Measurements from ENCODE around the gene MCRIP2.

DNA sequence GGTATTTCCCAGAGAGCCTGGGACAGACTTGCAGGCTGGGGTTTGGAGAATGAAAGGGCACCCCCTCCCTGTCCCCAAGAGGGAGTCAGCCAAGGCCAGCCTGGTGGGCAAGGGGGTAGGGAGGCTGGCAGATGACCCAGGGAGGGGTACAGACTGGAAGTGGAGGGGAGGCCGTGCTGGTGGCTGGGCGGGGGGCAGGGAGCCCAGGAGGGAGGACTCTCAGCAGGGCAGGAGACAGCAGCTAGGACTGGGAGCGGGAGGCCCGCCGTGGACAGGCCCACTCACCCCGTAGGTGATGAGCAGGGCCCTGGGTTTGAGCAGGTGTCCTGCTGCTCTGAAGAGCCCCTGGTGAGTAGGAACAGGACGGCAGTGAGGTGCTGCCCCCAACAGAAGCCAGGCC lies 6.6 kb upstream of the MCRIP2 start:
- TF ChIP-seq, protein P1, sequence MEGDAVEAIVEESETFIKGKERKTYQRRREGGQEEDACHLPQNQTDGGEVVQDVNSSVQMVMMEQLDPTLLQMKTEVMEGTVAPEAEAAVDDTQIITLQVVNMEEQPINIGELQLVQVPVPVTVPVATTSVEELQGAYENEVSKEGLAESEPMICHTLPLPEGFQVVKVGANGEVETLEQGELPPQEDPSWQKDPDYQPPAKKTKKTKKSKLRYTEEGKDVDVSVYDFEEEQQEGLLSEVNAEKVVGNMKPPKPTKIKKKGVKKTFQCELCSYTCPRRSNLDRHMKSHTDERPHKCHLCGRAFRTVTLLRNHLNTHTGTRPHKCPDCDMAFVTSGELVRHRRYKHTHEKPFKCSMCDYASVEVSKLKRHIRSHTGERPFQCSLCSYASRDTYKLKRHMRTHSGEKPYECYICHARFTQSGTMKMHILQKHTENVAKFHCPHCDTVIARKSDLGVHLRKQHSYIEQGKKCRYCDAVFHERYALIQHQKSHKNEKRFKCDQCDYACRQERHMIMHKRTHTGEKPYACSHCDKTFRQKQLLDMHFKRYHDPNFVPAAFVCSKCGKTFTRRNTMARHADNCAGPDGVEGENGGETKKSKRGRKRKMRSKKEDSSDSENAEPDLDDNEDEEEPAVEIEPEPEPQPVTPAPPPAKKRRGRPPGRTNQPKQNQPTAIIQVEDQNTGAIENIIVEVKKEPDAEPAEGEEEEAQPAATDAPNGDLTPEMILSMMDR (IDR thresholded peaks at IDR 0.05; ENCODE audit: low read depth, low read length, missing input control): no peak
- no peak for TF ChIP-seq SP1 (IDR thresholded peaks at IDR 0.05)
- TF ChIP-seq, protein P2, sequence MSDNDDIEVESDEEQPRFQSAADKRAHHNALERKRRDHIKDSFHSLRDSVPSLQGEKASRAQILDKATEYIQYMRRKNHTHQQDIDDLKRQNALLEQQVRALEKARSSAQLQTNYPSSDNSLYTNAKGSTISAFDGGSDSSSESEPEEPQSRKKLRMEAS (IDR thresholded peaks at IDR 0.05): no peak
- TF ChIP-seq JUND (IDR thresholded peaks at IDR 0.05): no peak
- TF ChIP-seq, protein P3, sequence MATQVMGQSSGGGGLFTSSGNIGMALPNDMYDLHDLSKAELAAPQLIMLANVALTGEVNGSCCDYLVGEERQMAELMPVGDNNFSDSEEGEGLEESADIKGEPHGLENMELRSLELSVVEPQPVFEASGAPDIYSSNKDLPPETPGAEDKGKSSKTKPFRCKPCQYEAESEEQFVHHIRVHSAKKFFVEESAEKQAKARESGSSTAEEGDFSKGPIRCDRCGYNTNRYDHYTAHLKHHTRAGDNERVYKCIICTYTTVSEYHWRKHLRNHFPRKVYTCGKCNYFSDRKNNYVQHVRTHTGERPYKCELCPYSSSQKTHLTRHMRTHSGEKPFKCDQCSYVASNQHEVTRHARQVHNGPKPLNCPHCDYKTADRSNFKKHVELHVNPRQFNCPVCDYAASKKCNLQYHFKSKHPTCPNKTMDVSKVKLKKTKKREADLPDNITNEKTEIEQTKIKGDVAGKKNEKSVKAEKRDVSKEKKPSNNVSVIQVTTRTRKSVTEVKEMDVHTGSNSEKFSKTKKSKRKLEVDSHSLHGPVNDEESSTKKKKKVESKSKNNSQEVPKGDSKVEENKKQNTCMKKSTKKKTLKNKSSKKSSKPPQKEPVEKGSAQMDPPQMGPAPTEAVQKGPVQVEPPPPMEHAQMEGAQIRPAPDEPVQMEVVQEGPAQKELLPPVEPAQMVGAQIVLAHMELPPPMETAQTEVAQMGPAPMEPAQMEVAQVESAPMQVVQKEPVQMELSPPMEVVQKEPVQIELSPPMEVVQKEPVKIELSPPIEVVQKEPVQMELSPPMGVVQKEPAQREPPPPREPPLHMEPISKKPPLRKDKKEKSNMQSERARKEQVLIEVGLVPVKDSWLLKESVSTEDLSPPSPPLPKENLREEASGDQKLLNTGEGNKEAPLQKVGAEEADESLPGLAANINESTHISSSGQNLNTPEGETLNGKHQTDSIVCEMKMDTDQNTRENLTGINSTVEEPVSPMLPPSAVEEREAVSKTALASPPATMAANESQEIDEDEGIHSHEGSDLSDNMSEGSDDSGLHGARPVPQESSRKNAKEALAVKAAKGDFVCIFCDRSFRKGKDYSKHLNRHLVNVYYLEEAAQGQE (IDR thresholded peaks at IDR 0.05): no peak
- TF ChIP-seq TAF1 (conservative IDR thresholded peaks at IDR 0.05): no peak
- TF ChIP-seq FOXA2 (IDR thresholded peaks at IDR 0.05): no peak
- TF ChIP-seq, protein P4, sequence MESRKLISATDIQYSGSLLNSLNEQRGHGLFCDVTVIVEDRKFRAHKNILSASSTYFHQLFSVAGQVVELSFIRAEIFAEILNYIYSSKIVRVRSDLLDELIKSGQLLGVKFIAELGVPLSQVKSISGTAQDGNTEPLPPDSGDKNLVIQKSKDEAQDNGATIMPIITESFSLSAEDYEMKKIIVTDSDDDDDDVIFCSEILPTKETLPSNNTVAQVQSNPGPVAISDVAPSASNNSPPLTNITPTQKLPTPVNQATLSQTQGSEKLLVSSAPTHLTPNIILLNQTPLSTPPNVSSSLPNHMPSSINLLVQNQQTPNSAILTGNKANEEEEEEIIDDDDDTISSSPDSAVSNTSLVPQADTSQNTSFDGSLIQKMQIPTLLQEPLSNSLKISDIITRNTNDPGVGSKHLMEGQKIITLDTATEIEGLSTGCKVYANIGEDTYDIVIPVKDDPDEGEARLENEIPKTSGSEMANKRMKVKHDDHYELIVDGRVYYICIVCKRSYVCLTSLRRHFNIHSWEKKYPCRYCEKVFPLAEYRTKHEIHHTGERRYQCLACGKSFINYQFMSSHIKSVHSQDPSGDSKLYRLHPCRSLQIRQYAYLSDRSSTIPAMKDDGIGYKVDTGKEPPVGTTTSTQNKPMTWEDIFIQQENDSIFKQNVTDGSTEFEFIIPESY (IDR thresholded peaks at IDR 0.05): no peak
- TF ChIP-seq YY1 (IDR thresholded peaks at IDR 0.05): no peak
- TF ChIP-seq RAD21 (IDR thresholded peaks at IDR 0.05): no peak
- TF ChIP-seq FOXA1 (IDR thresholded peaks at IDR 0.05): no peak
